PFSK-1 (cell line): ENCODE data around the gene RBM47.

Experiments
- FOXP2 ChIP-seq: optimal IDR thresholded peaks from 2 replicates; pipeline ENCODE3; 2011; ENCODE audit warnings: borderline replicate concordance, control low read depth, inconsistent platforms; ENCODE audit not compliant: insufficient read depth; ENCODE audit errors: extremely low read length, extremely low read depth
- POLR2AphosphoS5 ChIP-seq: IDR thresholded peaks from 2 replicates; pipeline ENCODE4 v1.6.1; 2012; ENCODE audit warnings: low read depth, mild to moderate bottlenecking, control low read depth, low read length, moderate library complexity
- REST ChIP-seq, 2 experiments: IDR thresholded peaks; 2 replicates each; pipeline versions ENCODE4 v1.6.1 to v1.8.0; 2011 to 2012; ENCODE audit warnings: low read depth in 2 of 2, low read length in 2 of 2, control low read depth in 1 of 2, inconsistent platforms in 1 of 2, mild to moderate bottlenecking in 1 of 2, moderate library complexity in 1 of 2; ENCODE audit not compliant: insufficient read depth in 1 of 2
- SIN3A ChIP-seq: IDR thresholded peaks from 2 replicates; pipeline ENCODE4 v1.6.1; 2012; ENCODE audit warnings: mild to moderate bottlenecking, low read length, moderate library complexity, borderline replicate concordance; ENCODE audit not compliant: insufficient read depth
- TAF1 ChIP-seq: IDR thresholded peaks from 2 replicates; pipeline ENCODE4 v1.6.1; 2012; ENCODE audit warnings: low read length, control low read depth, borderline replicate concordance; ENCODE audit not compliant: insufficient read depth

Gene RBM47

DNA sequence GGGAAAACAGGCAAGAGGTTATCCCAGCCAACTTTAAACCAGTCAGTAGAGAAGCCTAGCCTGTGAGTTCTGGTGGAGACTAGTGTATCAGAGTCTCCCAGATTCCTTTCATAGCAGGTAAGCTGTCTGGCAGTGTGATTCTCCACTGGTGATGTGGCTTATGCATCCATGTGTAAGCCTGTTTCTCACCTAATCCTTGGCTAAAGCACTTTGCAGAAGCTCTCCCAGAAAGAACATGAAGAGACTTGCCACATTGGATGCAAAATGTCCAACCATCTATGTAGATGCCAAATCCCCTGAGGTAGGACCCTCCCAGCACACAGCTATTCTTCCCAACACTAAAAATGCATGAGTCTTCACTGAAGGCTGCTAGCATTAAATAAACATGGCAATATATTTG, 182.8 kb downstream of the RBM47 start:
- TF ChIP-seq REST (IDR thresholded peaks at IDR 0.05; ENCODE audit: insufficient read depth in 1 of 2, low read depth in 2 of 2, low read length in 2 of 2) (no peak), FOXP2 (no peak), TAF1 (no peak), SIN3A (no peak), POLR2AphosphoS5 (no peak)

- no peak for TF ChIP-seq TAF1
- no peak for TF ChIP-seq POLR2AphosphoS5
- TF ChIP-seq SIN3A, result no peak
Observed at GRCh38 chr4:40445671-40446070, 184.0 kb downstream of the RBM47 start.

DNA sequence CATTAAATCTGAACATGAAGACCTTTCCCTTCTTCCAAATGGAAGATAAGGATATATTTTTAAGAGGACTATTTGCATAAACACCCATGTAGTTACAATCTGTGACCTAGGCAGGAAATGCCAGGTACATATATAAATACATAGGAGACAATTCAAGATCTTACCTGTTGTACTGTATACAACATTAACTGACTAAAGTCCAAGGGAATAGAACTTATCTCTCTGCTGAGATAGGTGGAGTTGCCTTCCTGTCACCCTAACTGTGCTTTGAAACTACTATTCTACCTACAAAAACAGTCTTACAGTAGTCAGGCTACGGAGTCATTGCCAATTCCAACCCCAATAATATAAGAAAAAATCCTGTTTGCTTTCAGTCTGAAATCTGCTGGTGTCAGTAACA, 188.2 kb downstream of the RBM47 start:
- TF ChIP-seq POLR2AphosphoS5 (no peak), TAF1 (no peak), FOXP2 (no peak), SIN3A (no peak), REST (IDR thresholded peaks at IDR 0.05; ENCODE audit: insufficient read depth in 1 of 2, low read depth in 2 of 2, low read length in 2 of 2) (no peak)

DNA sequence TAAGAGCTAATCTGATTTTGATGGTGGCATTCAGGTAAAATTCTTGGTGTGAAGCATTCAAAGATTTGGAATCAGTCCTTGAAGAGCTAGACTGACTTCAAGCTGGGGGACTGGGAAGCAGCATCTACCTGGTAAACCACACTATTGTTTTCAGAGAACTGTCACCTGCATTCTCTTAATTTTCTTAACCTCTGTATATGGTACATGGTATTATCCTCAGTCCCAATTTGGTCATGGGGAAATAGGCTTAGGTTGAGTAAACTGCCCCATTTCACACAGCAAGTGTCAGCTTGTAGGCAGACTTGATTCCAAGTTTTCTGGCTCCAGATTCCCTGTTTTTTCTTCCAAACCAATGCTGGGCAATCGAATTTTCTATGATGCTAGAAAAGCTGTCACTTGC, 190.1 kb downstream of the RBM47 start:
- TF ChIP-seq FOXP2 (no peak), POLR2AphosphoS5 (no peak), SIN3A (no peak), TAF1 (no peak), REST (IDR thresholded peaks at IDR 0.05; ENCODE audit: insufficient read depth in 1 of 2, low read depth in 2 of 2, low read length in 2 of 2) (no peak)

DNA sequence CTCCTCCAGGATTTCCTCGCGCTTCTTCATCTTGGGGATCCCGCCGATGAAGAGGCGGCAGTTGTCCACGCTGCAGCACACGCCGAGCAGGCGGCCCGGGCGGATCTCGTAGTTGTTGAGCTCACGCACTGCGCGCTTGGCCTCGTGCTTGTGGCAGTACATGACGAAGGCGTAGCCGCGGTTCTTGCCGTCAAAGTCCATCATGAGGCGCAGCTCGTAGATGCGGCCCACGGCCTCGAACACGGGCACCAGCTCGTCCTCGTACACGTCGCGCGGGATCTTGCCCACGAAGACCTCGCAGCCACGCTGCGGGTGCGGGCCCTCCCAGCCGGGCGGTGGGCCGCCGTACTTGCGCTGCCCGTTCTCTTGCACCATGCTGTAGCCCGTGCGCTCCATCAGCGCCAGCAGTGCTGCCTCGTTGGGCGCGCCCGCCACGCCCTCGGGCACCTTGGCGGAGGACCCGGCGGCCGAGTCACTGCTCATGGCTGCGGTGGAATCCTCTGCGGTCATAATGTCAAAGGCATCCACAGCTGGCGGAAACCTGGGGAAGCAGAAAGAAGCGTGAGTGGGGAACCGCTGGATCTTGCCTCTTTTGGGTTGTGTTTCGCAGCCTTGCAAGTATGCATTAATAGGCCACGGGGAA, 191.2 kb downstream of the RBM47 start:
- TF ChIP-seq SIN3A, result no peak
- no peak for TF ChIP-seq TAF1
- no peak for TF ChIP-seq FOXP2
- no peak for TF ChIP-seq REST (IDR thresholded peaks at IDR 0.05; ENCODE audit: insufficient read depth in 1 of 2, low read depth in 2 of 2, low read length in 2 of 2)
- TF ChIP-seq POLR2AphosphoS5, result no peak
